Activated T-cell treated with anti-CD3 and anti-CD28 coated beads, Interleukin-2, amount 50 U/mL, for 4 hours (primary cell): Measurements from ENCODE around the gene EPB41L3. TPM values are rescaled to one million over a fixed set of nuclear protein-coding genes. Genes with fewer than 3 reads are reported as not detected.

Source experiments
- ATAC-seq, 2 donors: fragments of 200-7000 bp; cut with Tn5 transposase; one replicate each; pipeline ENCODE4 v1.10.0; 2021
- DNase-seq: peaks from one replicate; pipeline ENCODE4 v3.0.0-alpha.2; 2020
- H3K27me3 Mint-ChIP-seq: one replicate; pipeline ENCODE4 v1.8.0; 2021; ENCODE audit warnings: low read depth, mixed read lengths
- H3K36me3 Mint-ChIP-seq: one replicate; pipeline ENCODE4 v1.8.0; 2022; ENCODE audit warnings: mixed read lengths; ENCODE audit not compliant: insufficient read depth
- H3K4me1 Mint-ChIP-seq: one replicate; pipeline ENCODE4 v1.8.0; 2021; ENCODE audit warnings: low read depth, mixed read lengths
- H3K4me3 Mint-ChIP-seq: one replicate; pipeline ENCODE4 v1.8.0; 2021; ENCODE audit warnings: mild to moderate bottlenecking, moderate library complexity, mixed read lengths
- H3K9me3 Mint-ChIP-seq: one replicate; pipeline ENCODE4 v1.8.0; 2021; ENCODE audit warnings: mixed read lengths
- total RNA-seq, 3 donors: library from RNA; stranded (reverse); gene quantifications; one replicate each; pipeline ENCODE4 v1.2.1, GENCODE V29; 2021

The EPB41L3 gene
- total RNA-seq, 3 donors from 2014 or later = 0.25 to 1.1 (median 0.57) TPM

GRCh38 chr18:5434425-5434824 is 109.4 kb downstream of the EPB41L3 start:
- no peaks in the 10 kb centered on the region for H3K9me3 Mint-ChIP-seq
- DNase-seq (no peak), ATAC-seq (no peak)
- H3K4me3 Mint-ChIP-seq = no peak overlapping the region
- no peaks in the 10 kb centered on the region for H3K36me3 Mint-ChIP-seq
- peaks cover 3% of the 10 kb centered on the region for H3K27me3 Mint-ChIP-seq
- H3K4me1 Mint-ChIP-seq = no peaks in the 10 kb centered on the region

GRCh38 chr18:5431836-5432575 is 111.8 kb downstream of the EPB41L3 start:
- no peaks in the 10 kb centered on the region for H3K9me3 Mint-ChIP-seq

GRCh38 chr18:5430131-5430530 is 113.7 kb downstream of the EPB41L3 start:
- Mint-ChIP-seq H3K4me1 (no peaks in the 10 kb centered on the region), H3K36me3 (no peaks in the 10 kb centered on the region), H3K27me3 (peaks cover 3% of the 10 kb centered on the region), H3K4me3 (no peak overlapping the region), H3K9me3 (no peaks in the 10 kb centered on the region)
- DNase-seq (no peak), ATAC-seq (no peak)

More at GRCh38 chr18:5431836-5432575, 111.8 kb downstream of the EPB41L3 start:
- Mint-ChIP-seq H3K27me3 (peaks cover 3% of the 10 kb centered on the region), H3K36me3 (no peaks in the 10 kb centered on the region), H3K4me3 (no peak overlapping the region), H3K4me1 (no peaks in the 10 kb centered on the region)
- no peak for DNase-seq
- ATAC-seq = no peak

GRCh38 chr18:5429681-5430080 is 114.1 kb downstream of the EPB41L3 start:
- H3K36me3 Mint-ChIP-seq = no peaks in the 10 kb centered on the region
- no peaks in the 10 kb centered on the region for H3K9me3 Mint-ChIP-seq
- ATAC-seq (no peak), DNase-seq (no peak)
- no peaks in the 10 kb centered on the region for H3K4me1 Mint-ChIP-seq
- peaks cover 3% of the 10 kb centered on the region for H3K27me3 Mint-ChIP-seq
- H3K4me3 Mint-ChIP-seq = no peak overlapping the region

- DNase-seq = no peak
- no peaks in the 10 kb centered on the region for H3K36me3 Mint-ChIP-seq
- ATAC-seq = no peak
- H3K27me3 Mint-ChIP-seq = peaks cover 4% of the 10 kb centered on the region
- H3K9me3 Mint-ChIP-seq = no peaks in the 10 kb centered on the region
- H3K4me1 Mint-ChIP-seq = no peaks in the 10 kb centered on the region
- H3K4me3 Mint-ChIP-seq = no peak overlapping the region
Measured at GRCh38 chr18:5425721-5426120, 118.1 kb downstream of the EPB41L3 start.

- peaks cover 3% of the 10 kb centered on the region for H3K27me3 Mint-ChIP-seq
- H3K4me3 Mint-ChIP-seq = no peak overlapping the region
- H3K4me1 Mint-ChIP-seq = no peaks in the 10 kb centered on the region
- no peak for ATAC-seq
- no peaks in the 10 kb centered on the region for H3K9me3 Mint-ChIP-seq
- H3K36me3 Mint-ChIP-seq = no peaks in the 10 kb centered on the region
- no peak for DNase-seq
Measured at GRCh38 chr18:5424903-5425664, 118.7 kb downstream of the EPB41L3 start.

- H3K4me3 Mint-ChIP-seq = no peak overlapping the region
- no peaks in the 10 kb centered on the region for H3K9me3 Mint-ChIP-seq
- ATAC-seq (no peak), DNase-seq (no peak)
- no peaks in the 10 kb centered on the region for H3K36me3 Mint-ChIP-seq
- H3K27me3 Mint-ChIP-seq = peaks cover 4% of the 10 kb centered on the region
- H3K4me1 Mint-ChIP-seq = peaks cover under 1% of the 10 kb centered on the region
Measured at GRCh38 chr18:5422626-5423025, 121.2 kb downstream of the EPB41L3 start.

- H3K9me3 Mint-ChIP-seq = no peaks in the 10 kb centered on the region
Measured at GRCh38 chr18:5421981-5422380, 121.8 kb downstream of the EPB41L3 start.

GRCh38 chr18:5420906-5421305 is 122.9 kb downstream of the EPB41L3 start:
- Mint-ChIP-seq H3K4me3 (no peak overlapping the region), H3K9me3 (no peaks in the 10 kb centered on the region), H3K36me3 (no peaks in the 10 kb centered on the region), H3K4me1 (peaks cover 4% of the 10 kb centered on the region), H3K27me3 (peaks cover 4% of the 10 kb centered on the region)
- ATAC-seq (no peak), DNase-seq (no peak)

More at GRCh38 chr18:5421981-5422380, 121.8 kb downstream of the EPB41L3 start:
- peaks cover 4% of the 10 kb centered on the region for H3K27me3 Mint-ChIP-seq
- ATAC-seq = no peak
- no peak overlapping the region for H3K4me3 Mint-ChIP-seq
- H3K36me3 Mint-ChIP-seq = no peaks in the 10 kb centered on the region
- peaks cover 4% of the 10 kb centered on the region for H3K4me1 Mint-ChIP-seq
- DNase-seq = no peak

- DNase-seq = no peak
- Mint-ChIP-seq H3K36me3 (no peaks in the 10 kb centered on the region), H3K4me1 (peaks cover 4% of the 10 kb centered on the region), H3K4me3 (no peak overlapping the region), H3K9me3 (no peaks in the 10 kb centered on the region), H3K27me3 (peaks cover 10% of the 10 kb centered on the region)
- ATAC-seq = no peak
Measured at GRCh38 chr18:5419601-5420000, 124.2 kb downstream of the EPB41L3 start.

- H3K36me3 Mint-ChIP-seq = no peaks in the 10 kb centered on the region
- peaks cover 4% of the 10 kb centered on the region for H3K4me1 Mint-ChIP-seq
- ATAC-seq = no peak
- no peak overlapping the region for H3K4me3 Mint-ChIP-seq
- H3K9me3 Mint-ChIP-seq = no peaks in the 10 kb centered on the region
- no peak for DNase-seq
- peaks cover 10% of the 10 kb centered on the region for H3K27me3 Mint-ChIP-seq
Measured at GRCh38 chr18:5419030-5419429, 124.8 kb downstream of the EPB41L3 start.

GRCh38 chr18:5417342-5417741 is 126.5 kb downstream of the EPB41L3 start:
- H3K27me3 Mint-ChIP-seq = peaks cover 10% of the 10 kb centered on the region
- ATAC-seq = no peak
- H3K4me3 Mint-ChIP-seq = no peak overlapping the region
- H3K4me1 Mint-ChIP-seq = peaks cover 4% of the 10 kb centered on the region
- no peak for DNase-seq
- H3K9me3 Mint-ChIP-seq = no peaks in the 10 kb centered on the region
- H3K36me3 Mint-ChIP-seq = no peaks in the 10 kb centered on the region

- Mint-ChIP-seq H3K9me3 (no peaks in the 10 kb centered on the region), H3K27me3 (peaks cover 9% of the 10 kb centered on the region), H3K4me3 (no peak overlapping the region), H3K4me1 (peaks cover 4% of the 10 kb centered on the region), H3K36me3 (no peaks in the 10 kb centered on the region)
- DNase-seq (no peak), ATAC-seq (no peak)
Measured at GRCh38 chr18:5416112-5416511, 127.7 kb downstream of the EPB41L3 start.

GRCh38 chr18:5415665-5416064 is 128.1 kb downstream of the EPB41L3 start:
- Mint-ChIP-seq H3K4me3 (no peak overlapping the region), H3K4me1 (peaks cover 4% of the 10 kb centered on the region), H3K9me3 (no peaks in the 10 kb centered on the region), H3K27me3 (peaks cover 8% of the 10 kb centered on the region), H3K36me3 (no peaks in the 10 kb centered on the region)
- ATAC-seq = no peak
- DNase-seq = no peak

- ATAC-seq (no peak), DNase-seq (no peak)
- peaks cover 4% of the 10 kb centered on the region for H3K4me1 Mint-ChIP-seq
- H3K4me3 Mint-ChIP-seq = no peak overlapping the region
- H3K27me3 Mint-ChIP-seq = peaks cover 8% of the 10 kb centered on the region
- no peaks in the 10 kb centered on the region for H3K36me3 Mint-ChIP-seq
- no peaks in the 10 kb centered on the region for H3K9me3 Mint-ChIP-seq
Measured at GRCh38 chr18:5415031-5415430, 128.8 kb downstream of the EPB41L3 start.
